GM19351 (cell line): ENCODE measurements around the gene CXCL14.

ENCODE experiments used
- ATAC-seq: cut with Tn5 transposase; IDR thresholded peaks from one replicate; pipeline ENCODE4 v1.9.1; 2021; ENCODE audit warnings: mild to moderate bottlenecking, moderate library complexity; ENCODE audit not compliant: unreplicated experiment

The CXCL14 gene

DNA sequence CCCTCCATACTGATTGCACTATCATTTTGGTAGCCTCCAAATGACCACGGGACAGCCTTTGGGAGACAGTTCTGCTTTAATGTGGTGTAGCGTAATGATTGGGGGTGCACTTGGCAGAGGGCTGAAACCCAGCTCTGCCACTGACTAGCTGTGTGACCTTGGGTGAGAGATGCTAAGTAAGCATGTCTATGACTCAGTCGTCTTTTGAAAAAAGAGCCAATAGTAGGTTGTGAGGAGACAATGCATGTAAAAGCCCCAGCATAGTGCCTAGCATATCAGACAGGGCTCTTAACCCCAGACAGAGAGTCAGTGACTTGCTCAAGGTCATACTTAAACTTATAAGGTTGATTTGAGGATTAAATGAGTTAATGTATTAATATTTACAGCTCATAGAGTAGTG, 18.0 kb upstream of the CXCL14 start:
- no peak for ATAC-seq

DNA sequence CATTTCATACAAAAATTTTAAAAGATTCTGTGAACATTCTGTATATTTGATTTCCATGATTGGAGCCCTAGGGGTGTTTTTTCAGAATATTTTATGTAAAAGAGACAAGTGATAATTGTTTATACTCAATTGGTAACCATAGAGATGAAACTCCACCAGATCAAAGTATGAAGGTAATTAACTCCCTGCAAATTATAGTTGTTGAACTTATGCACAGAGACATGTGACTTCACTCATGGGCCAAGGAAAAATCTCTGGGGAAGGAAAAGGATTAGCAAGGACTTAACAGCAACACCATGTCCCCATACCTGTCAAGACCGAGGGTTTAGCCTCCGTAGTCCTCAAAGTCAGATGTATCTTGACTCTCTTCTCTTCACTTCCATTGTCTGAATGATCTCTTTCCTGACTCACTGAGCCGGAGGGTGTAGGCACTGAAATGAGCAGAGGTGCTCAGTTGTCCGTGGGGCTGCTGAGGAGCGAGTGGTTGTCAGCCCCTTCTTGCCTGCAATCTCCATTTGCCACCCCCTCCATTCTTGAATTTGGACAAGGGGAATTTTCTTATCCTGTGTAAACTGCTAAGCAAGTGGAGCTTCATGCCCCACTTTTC, 17.5 kb upstream of the CXCL14 start:
- ATAC-seq, result no peak

DNA sequence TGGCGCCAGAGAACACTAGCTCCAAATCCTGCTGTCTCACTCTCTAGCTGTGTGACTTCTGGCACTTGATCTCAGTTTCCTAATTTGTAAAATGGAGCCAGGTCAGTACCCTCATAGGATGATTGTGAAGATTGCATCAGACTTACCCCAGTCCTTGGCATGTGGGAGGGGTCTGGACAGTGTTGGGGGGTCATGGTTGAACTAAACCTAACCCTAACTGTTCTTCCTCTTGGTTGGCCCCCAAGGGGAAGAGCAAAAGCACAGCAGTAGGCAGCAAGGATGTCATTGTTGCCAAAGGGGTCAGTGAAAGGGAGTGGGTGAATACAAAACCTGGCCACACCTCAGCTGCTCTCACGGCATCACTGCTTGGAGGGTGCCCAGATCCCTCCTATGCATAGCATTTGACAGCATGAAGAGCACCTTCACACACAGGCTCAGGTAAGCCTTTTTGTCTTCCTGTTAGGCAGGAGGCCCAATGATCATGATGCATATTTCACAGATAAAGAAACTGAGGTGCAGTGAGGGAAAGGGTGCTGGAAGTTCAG, 15.7 kb upstream of the CXCL14 start:
- no peak for ATAC-seq

DNA sequence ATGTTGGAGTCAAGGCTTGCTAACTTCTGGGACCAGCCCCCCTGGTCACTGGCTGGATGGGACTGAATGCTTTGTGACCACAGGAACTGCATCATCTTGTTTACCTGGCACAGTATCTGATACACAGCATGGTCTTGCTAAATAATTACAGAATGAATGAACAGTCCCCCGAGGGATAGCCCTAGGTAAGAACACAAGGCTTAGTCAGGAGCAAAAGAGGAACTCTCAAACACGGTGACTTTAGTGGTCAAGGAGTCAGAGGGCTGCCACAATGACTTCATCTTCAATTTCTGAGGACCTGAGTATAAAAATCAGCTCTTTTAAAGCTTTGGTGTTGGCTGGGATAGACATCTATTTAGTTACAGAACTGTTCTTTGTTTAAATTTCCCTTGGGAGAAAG, 15.1 kb upstream of the CXCL14 start:
- no peak for ATAC-seq

DNA sequence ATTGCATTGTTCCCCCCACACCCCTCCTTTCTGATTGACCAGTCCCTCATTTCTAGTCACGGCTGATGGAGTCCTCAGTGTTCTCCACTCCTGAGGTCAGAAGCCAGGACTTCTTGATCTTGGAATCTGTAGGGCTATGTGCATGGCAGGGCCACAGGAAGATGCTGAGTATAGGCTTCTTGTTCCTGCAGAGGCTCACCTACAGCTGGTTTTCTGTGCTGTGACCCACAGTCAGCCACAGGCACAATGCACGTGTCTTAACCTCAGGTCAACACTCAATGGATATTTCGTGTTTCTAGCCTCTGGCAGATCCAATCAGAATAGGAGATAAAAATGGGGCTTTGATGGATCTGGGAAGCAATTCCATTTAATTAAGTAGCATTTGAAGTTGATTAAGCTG, 14.3 kb upstream of the CXCL14 start:
- ATAC-seq, result no peak

DNA sequence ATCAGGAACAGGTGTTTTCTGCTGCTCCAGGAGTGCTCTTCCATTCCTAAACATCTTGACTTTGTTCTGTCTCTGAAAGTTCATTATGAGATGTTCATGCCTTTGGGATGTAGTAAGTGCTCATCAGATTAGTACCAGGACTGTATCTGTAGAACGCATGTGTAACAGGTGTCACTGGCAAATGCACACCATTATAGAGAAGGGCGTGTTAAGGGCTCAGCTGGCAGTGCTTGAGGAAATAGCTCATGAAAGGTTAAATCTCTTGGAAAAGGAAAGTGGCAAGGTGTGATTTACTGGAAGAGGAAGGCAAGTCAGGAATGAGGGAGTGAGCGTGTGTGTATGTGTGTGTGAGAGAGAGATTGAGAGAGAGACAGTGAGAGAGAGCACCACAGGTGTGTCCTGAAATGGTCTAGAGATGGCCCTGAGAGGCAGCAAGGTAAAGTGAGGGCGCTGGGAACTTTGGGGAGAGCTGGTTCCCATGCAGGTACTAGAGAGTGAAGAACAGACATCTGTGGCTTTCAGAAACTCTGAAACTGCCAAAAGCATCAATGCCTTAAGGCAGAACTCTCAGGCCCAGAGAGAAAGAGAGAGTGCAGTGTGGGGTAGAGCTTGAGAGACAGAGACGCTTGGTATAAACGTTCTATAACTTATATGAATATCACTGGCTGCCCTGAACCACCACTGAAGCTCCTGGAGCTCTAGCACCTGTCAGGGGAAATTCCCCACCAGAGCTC, 13.7 kb upstream of the CXCL14 start:
- no peak for ATAC-seq

DNA sequence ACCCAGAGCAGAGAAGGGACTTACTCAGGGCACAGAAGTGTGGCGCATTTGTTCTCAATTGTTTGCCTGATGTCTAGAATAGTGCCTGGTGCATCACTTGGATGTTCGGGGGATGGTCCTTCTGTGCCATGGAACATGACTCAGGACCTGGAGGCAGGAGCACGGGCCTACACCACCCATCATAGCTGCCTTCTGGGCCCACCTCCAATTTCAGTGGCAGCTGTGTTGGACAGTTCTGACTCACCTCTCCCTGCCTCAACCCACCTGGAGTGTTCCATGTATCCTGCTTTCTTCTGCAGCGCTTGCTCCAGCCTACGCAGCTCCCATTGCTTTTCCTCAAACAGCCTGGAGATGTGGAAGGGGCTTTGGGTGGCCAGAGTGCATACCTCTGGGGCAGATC, 12.5 kb upstream of the CXCL14 start:
- ATAC-seq, result no peak

DNA sequence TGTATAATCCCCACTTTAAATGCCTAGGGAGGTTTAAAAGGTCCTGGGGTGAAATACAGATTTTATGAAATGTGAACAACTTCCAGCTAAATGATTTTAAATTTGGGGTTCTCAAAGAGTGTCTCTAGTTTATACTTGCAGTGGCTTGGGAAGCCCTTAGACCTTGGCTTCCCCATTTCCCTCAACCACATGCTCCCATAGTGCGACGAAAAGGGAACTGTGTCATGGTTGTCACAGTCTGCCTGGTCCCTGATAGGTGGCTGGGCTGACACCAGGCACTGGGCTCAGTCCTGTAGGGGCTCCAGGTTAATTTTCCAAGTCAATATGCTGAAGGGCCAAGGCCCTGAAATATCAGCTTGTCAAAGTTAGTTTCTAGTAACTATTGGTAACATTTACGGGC, 10.4 kb upstream of the CXCL14 start:
- ATAC-seq, result no peak

DNA sequence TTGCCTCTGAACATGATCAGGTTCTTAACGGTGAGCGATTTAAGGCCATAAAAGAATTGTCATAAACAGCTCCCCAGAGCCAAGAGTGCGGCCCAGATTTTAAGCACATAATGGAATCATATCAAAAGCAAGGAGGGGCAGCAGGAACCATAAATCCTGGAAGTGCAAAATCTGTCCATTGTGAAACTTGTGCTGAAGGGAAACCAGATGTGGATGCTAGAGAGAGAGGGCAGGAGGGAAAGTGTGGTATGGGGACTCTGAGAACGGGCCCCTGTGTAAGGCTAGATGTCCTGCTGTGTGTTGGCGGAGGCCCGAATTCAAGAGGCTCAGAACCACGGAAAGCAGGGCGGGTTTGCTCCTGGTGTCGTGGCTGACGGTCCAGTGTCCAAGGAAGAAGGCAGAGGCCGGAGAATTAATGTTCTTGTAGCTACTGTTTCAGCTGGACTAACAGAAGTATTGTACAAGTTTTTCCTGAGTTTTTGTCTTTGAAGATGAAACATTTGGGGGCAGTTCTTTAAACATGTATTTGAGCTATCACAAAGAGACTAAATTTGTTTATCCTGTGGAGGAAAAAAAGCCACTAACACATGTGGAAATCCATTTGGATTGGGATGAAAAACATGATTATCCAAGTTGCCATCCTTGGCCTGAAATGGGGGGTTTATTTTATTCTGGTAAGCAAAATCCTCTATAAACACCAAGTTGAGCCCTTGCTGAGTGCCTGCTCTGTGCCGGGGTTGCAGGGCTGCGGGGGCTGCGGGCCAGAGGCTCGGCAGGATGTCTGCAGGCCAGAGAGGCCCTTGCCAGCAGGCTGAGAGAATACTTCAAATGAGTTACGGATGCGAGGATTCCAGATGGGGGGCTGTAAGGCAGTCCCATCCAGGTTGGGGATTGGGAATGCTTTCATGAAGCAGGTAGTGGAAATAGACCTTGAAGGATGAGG, 9.2 kb upstream of the CXCL14 start:
- ATAC-seq, result no peak

DNA sequence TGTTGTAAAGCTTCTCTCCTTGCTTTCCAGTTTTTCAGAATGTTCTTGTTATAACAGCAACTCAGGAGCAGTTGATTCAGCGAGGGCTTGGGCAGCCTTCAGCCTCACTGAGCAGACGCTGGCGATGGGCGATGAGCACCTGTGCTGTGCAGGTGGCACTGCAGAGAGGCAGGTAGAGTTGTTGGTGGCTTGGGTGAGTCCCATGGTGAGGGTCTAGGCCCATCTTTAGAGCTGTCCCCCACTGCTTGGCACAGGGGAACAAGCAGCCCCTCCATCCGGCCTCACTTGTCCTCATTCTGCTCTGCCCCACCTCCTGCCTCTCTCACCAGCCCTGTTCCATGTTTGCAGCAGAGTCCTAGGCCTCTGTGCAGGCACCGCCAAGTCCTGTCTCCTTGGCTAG, 6.1 kb upstream of the CXCL14 start:
- ATAC-seq, result no peak

DNA sequence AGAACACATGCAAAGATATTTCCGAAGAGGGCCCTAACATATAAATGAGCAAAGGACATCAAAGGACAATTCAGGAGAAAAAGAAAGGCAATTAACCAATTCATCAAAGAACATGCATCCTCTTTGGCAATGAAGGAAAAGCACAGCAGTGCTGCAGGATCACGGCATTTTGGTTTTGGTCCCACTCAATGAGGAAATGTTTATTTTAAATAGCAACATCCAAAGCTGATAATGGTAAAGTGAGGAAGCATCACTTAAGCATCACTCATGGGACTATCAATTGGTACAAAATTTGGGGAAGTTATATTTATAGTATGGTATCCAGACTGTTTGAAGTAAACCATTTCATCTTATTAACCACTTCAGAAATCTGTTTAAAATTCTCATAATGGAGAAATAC, 5.5 kb upstream of the CXCL14 start:
- no peak for ATAC-seq

DNA sequence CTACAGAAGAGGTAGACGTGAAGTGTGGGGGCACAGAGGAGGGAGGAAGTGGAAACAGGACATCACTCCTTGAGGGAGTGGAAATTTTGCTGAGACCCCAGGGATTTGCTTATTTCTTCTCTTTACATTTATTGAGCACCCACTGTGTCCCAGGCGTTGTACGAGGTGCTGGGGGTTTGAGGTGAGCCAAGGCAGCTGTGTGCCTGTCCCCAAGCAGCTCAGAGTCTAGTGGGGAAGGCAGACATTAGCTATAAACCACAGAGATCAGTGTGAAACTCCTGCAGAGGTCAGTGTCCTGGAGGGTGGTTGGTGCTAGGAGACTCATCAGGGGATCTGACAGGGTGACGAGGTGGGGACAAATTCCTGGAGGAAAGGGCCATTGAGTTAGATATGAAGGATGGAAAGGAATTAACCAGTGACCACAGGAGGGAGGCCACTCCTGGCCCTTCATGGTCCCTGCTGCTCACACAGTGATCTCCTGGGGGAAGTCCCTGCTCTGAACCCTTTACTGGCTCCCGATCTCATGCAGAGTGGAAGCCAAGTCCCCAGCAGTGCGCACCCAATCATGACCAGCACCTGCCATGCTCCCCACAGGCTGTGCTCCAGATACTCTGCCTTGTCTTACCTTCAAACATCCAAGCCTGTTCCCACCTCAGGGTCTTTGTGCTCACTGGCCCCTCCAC, 3.4 kb upstream of the CXCL14 start:
- ATAC-seq, result no peak

DNA sequence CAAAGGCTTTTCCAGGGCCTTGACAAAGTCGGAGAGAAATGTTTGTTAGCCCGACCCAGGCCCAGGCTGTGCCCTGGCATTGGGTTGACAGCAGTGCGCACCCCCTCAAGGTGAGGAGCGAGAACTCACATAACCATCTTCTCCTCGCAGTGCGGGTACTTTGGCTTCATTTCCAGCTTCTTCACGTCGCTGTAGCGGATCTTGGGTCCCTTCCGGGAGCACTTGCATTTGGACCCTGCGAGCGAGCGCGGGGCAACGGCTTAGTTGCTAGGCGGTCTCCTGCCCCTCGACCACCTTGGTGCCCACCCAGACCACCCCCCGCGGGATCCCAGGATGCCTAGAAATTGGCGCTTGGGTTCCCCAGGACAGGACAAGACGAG, 496 bp downstream of the CXCL14 start:
- ATAC-seq, result no peak

DNA sequence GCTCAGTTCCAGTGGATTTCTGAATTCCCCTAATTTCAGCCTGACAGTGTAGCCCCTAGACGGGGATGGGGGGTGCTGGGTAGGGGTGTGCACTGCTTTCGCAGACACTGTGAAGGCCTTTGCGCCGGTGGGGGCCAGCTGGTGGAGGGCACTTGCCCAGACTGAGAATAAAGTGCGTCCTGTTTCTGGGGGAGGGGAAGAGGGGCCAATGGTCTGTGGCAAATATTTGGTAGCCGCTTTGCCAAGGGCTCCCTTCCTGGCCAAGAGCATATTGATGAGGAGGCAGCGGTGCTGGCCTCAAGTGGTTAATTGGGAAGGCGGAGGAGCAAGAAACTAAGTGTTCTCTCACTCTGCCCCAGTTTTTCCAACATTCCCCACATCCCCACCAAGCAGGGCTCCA, 1.4 kb downstream of the CXCL14 start:
- ATAC-seq, result no peak

DNA sequence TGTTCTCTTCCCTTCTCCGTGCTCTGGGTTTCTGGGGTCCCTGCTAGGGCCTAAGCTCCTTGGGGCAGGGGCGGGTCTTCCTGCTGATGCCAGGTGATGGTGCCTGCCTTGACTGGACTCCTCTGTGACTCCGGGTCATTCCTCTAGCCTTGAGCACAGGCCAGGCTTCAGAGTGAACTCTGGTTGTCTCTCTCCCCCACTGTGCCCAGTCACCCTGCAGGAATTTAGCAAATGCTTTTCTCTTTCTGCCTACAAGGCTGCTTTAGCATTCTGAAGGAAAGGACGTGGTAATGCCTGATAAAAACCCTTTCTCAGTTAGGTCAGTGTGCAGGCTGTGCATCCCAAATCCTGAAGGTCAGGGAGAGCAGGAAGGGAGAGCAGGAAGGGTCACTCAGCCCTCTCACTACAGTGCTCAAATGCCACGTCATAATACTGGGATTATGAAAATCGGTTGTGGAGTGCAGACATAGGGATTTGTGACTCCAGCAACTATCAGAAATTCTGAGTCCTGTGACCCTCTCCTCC, 2.7 kb downstream of the CXCL14 start:
- no peak for ATAC-seq

DNA sequence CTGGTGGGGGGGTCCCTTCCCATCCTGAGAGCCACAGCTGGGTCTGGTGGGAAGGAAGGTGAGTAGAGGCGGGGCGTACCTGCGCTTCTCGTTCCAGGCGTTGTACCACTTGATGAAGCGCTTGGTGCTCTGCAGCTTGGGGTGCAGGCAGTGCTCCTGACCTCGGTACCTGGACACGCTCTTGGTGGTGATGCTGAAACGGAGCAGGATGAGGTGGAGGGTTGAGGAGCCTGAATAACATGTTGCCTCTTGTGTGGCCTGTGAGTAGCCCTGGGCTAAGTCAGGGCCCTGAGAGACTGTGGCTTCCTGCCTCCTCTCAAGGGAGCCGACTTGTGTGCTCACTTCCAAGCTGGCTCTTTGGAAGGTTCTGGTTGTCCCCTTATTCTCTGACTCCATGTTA, 4.3 kb downstream of the CXCL14 start:
- no peak for ATAC-seq

DNA sequence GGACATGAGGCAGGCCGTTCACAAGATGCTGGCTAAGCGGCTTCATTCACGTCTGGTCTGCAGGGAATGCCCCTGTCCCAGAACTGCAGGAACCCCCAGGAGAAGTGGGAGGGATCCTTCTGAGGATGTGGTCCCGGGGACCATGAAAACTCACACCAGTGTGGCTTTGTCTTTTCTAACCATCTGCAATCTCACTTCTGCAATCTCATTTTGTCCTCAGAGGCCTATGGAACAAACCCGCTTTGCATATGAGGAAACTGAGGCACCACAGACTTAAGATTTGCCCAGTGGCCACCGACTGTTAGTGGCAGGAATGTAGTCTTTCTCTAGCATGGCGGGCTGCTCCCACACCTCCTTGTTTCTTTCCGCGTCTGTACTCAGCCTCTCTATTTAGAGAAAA, 6.9 kb downstream of the CXCL14 start:
- no peak for ATAC-seq

DNA sequence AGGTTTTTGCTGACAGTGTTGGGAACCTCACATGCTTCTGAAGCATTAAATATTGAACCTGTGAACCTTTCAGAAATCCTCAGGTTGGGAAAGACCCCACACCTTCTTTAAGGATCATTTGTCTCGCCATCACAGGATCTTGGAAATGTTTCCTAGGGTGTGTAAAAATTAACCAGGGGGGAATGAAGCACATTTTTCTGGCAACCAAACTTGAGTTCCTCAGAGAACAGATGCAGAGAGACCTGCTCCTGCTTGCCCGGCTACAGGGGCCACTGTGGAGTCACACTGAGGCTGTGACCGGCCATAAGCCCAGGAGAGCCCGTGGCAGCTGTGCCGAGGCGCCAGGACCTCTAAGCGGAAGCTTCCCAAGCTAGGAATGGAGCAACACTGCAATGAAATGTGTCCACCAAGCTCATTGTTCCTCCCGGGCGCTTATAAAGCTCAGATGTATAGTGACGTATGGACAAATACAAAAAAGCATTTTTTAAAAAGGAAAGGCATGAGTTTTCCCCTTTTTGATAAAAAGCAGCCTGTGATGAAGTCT, 7.7 kb downstream of the CXCL14 start:
- ATAC-seq, result no peak

DNA sequence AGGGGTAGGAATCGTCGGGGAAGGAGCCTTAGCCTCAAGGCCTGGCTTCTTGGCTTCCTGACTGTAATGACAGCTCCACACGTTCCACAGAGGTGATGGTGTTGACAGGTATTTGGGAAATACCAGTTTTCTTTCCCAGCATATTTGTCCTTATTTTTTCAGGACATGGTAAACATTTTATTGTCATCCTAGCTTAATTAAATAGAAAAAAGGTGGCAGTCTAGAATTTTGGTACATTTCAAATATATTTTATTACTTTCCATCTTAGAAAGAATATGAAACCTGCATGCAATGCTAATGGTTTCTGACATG, 8.4 kb downstream of the CXCL14 start:
- no peak for ATAC-seq

DNA sequence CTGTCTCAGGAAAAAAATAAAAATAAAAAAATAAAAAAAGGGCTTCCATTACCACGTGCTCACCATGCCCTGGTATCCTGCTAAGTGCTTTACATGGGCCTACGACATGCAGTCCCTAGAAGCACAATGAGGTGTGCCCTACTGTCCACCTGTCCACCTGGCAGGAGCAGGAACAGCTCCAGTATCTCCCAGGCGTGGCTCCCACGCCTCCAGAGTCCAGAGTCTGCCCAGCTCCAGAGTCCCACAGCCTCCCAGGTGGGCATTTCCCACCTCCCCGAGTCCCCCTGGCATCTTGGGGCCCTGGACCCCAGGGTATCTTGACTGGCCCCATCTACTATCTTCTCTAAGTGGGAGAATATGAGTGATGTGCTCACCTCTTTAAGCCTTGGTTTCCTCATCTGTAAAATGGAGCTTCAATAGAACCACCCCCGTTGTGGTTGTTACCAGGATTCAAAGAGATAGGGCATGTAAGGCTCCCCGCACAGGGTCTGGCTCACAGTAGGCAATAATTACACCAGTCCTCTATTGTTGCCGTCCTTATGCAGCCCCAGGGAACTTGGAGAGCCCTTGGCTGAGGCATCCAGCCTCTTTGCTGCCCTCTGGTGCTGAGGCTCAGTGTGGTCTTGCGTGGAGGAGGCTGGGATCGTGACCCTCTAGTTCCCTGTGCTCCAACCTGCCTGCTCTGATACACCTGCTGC, 8.9 kb downstream of the CXCL14 start:
- ATAC-seq, result no peak
